Measurements from ENCODE around the gene BRINP3. TPM values are rescaled to one million over a fixed set of nuclear protein-coding genes. Genes with fewer than 3 reads are reported as not detected.

The BRINP3 gene
- total RNA-seq, 1 donor from 2014 or later = not detected

DNA sequence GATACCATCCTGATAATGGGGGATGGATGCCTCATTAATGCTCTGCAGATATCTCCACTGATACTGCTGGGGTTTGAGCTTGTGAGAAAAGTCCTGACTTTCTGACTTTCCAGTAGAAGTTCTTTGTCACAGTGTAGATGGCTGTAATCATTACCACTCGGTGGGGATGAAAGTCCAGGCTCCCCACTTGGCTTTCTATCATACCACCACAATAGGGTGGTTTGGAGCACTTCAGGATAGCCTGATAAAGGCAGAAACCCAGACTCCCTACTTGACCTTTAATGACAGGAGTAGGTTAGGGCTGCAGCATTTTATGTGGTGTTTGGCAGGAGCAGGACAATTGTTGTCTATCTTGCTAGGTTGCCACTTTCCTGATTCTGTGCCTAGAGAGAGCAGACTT is 294.1 kb downstream of the BRINP3 start:
- H3K4me1 Mint-ChIP-seq = no peaks in the 10 kb centered on the region
- ChIA-PET POLR2A (no interaction called here), CTCF (no interaction called here)
- H3K27ac Mint-ChIP-seq = no peak overlapping the region
- no peak overlapping the region for H3K4me3 Mint-ChIP-seq
- TF ChIP-seq, protein P1, sequence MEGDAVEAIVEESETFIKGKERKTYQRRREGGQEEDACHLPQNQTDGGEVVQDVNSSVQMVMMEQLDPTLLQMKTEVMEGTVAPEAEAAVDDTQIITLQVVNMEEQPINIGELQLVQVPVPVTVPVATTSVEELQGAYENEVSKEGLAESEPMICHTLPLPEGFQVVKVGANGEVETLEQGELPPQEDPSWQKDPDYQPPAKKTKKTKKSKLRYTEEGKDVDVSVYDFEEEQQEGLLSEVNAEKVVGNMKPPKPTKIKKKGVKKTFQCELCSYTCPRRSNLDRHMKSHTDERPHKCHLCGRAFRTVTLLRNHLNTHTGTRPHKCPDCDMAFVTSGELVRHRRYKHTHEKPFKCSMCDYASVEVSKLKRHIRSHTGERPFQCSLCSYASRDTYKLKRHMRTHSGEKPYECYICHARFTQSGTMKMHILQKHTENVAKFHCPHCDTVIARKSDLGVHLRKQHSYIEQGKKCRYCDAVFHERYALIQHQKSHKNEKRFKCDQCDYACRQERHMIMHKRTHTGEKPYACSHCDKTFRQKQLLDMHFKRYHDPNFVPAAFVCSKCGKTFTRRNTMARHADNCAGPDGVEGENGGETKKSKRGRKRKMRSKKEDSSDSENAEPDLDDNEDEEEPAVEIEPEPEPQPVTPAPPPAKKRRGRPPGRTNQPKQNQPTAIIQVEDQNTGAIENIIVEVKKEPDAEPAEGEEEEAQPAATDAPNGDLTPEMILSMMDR (IDR thresholded peaks at IDR 0.05) = no peak
- H3K9me3 Mint-ChIP-seq = no peaks in the 10 kb centered on the region
- DNase-seq (no peak), ATAC-seq (ENCODE audit: low read depth) (no peak)
- H3K27me3 Mint-ChIP-seq = no peaks in the 10 kb centered on the region
- H3K36me3 Mint-ChIP-seq (ENCODE audit: low read depth) = no peaks in the 10 kb centered on the region
- intact Hi-C loops (cut with micrococcal nuclease) = no loop called here

DNA sequence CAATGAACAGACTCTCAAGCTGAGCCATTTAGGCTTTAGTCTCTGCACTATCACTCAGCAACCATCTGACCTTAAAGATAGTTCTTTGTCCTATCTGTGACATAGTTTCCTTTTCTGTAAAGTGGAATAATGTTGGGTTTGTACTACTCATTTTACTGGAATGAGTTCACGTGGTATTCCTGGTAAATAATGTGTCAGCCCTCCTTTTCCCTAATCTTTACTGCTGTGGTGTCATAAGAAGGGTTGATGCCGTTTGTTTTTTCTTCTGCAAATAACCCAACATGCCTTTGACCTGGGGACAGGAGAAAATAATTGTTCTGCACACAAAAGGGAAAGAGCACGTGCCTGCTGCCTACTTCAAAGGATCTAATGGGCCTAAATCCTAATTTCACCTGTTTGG is 297.8 kb downstream of the BRINP3 start:
- Mint-ChIP-seq H3K4me3 (no peak overlapping the region), H3K9me3 (no peaks in the 10 kb centered on the region), H3K4me1 (no peaks in the 10 kb centered on the region), H3K27ac (no peak overlapping the region), H3K36me3 (ENCODE audit: low read depth) (no peaks in the 10 kb centered on the region), H3K27me3 (no peaks in the 10 kb centered on the region)
- intact Hi-C loops (cut with micrococcal nuclease) = no loop called here
- DNase-seq (no peak), ATAC-seq (ENCODE audit: low read depth) (no peak)
- POLR2A ChIA-PET = no interaction called here
- TF ChIP-seq, protein P1 (IDR thresholded peaks at IDR 0.05) = no peak
- CTCF ChIA-PET = no interaction called here

GRCh38 chr1:190178827-190179226 is 298.8 kb downstream of the BRINP3 start:
- intact Hi-C loops (cut with micrococcal nuclease) = no loop called here
- no peak for ATAC-seq (ENCODE audit: low read depth)
- no peaks in the 10 kb centered on the region for H3K4me1 Mint-ChIP-seq
- no peaks in the 10 kb centered on the region for H3K36me3 Mint-ChIP-seq (ENCODE audit: low read depth)
- H3K27me3 Mint-ChIP-seq = no peaks in the 10 kb centered on the region
- POLR2A ChIA-PET = no interaction called here
- no peak overlapping the region for H3K4me3 Mint-ChIP-seq
- no peaks in the 10 kb centered on the region for H3K9me3 Mint-ChIP-seq
- TF ChIP-seq, protein P1 (IDR thresholded peaks at IDR 0.05) = no peak
- CTCF ChIA-PET = no interaction called here
- no peak overlapping the region for H3K27ac Mint-ChIP-seq
- no peak for DNase-seq

DNA sequence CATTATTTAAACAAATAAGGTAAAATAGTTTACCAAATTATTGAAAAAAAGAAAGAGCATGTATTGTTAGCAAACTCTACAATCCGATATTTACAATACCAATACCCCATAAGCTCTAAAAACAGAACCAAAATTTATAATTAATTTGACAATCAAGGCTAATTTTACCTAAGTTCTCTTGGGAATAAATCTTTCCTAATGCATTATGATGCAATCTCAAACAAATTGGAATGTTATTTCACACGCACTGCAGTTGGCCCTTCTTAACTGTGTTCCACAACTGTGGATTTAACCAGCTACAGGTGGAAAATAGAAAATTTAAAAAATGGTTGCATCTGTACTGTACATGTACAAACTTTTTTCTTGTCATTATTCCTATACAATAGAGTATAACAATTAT is 300.1 kb downstream of the BRINP3 start:
- CTCF ChIA-PET = no interaction called here
- no peaks in the 10 kb centered on the region for H3K9me3 Mint-ChIP-seq
- DNase-seq = no peak
- H3K27ac Mint-ChIP-seq = no peak overlapping the region
- ATAC-seq (ENCODE audit: low read depth) = no peak
- no peaks in the 10 kb centered on the region for H3K4me1 Mint-ChIP-seq
- TF ChIP-seq, protein P1 (IDR thresholded peaks at IDR 0.05) = no peak
- H3K27me3 Mint-ChIP-seq = no peaks in the 10 kb centered on the region
- intact Hi-C loops (cut with micrococcal nuclease) = no loop called here
- no peaks in the 10 kb centered on the region for H3K36me3 Mint-ChIP-seq (ENCODE audit: low read depth)
- POLR2A ChIA-PET = no interaction called here
- H3K4me3 Mint-ChIP-seq = no peak overlapping the region

DNA sequence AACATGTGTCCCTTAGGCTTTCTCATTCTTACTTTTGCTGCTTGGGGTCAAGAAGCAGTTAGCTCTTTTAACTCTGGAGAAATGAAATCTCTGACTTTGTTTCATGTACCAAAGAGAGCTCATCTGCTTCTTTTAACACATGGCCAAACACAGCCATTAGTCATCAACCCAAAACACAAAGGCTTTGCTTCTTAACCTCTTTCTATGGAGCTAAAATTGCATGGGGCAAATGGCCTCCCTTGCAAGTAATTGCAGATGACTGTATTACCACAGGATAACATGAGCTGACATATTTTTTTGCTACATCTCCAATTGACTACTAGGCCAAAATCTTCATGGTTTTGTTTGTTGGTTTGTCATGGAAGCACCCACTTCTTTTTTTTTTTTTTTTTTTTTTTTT is 300.9 kb downstream of the BRINP3 start:
- POLR2A ChIA-PET = no interaction called here
- CTCF ChIA-PET = no interaction called here
- Mint-ChIP-seq H3K9me3 (no peaks in the 10 kb centered on the region), H3K27ac (no peak overlapping the region), H3K36me3 (ENCODE audit: low read depth) (no peaks in the 10 kb centered on the region), H3K4me1 (no peaks in the 10 kb centered on the region), H3K27me3 (no peaks in the 10 kb centered on the region), H3K4me3 (no peak overlapping the region)
- no peak for ATAC-seq (ENCODE audit: low read depth)
- TF ChIP-seq, protein P1 (IDR thresholded peaks at IDR 0.05) = no peak
- intact Hi-C loops (cut with micrococcal nuclease) = no loop called here
- no peak for DNase-seq
